ENCODE results near the gene RPH3AL.

RPH3AL gene

DNA sequence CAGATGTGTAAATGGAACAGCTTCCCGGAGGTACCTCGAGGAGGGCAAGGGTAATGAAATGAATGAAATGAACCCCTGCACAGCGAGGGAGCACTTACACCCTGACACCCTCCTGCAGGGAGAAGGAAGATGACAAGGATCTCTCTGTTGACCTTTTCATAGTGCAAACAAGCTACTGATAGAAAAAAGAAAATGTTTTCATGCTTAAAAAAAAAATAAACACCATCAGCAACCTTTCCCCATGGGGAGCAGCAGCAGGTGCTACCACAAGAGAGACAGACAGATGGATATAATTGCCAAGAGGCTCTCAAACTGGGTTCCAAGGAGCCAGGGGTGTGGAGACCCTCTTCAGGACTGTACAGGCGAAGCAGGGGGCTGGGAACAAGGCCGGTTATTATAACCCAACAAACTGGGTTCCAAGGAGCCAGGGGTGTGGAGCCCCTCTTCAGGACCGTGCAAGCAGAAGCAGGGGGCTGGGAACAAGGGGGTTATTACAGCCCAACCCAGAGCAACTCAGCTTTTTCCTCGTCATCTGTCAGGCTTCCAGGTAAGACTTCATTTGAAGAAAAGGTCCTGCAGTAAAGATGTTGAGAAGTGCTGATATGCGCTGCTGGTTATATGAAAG is 718 bp upstream of the RPH3AL start:
- DNase-seq: no peak

DNA sequence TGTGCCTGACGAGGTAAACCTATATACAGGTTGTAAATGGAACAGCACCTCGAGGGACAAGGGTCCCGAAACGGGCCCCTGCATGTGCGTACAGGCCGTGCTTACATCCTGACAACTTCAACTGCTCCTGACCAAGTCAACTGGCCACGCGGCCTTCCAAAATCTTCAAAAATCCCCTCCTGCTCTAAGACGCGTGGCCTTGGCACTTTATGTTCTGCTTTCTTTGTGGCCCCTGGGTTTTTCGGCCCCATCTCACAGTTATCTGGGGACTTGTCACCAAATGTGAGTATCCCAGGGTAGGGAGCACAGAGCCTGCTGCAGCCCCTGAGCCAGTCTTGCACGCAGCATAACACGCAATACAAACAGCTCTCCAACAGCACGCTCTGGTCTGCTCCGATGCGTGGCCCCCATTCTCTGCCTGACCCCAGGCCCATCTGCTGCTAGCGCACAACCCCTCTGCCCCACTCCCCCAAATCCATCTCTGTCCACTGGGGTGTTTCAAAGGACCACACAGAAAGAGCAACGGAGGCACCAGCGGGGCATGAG is 659 bp downstream of the RPH3AL start:
- no peak for DNase-seq

DNA sequence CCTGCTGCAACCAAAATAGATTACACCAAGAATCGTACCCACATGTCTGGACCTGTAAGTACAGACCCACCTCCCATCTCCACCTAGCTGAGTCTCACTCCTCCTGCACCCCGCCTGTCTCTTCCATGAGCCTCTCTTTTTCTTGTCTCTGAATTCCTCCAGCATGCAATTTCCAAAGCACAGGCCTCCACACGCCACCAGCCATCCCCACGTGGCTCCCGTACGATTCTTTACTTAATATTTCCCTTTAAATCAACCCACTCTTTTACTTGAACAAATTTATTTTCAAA is 1.2 kb downstream of the RPH3AL start:
- DNase-seq: no peak

DNA sequence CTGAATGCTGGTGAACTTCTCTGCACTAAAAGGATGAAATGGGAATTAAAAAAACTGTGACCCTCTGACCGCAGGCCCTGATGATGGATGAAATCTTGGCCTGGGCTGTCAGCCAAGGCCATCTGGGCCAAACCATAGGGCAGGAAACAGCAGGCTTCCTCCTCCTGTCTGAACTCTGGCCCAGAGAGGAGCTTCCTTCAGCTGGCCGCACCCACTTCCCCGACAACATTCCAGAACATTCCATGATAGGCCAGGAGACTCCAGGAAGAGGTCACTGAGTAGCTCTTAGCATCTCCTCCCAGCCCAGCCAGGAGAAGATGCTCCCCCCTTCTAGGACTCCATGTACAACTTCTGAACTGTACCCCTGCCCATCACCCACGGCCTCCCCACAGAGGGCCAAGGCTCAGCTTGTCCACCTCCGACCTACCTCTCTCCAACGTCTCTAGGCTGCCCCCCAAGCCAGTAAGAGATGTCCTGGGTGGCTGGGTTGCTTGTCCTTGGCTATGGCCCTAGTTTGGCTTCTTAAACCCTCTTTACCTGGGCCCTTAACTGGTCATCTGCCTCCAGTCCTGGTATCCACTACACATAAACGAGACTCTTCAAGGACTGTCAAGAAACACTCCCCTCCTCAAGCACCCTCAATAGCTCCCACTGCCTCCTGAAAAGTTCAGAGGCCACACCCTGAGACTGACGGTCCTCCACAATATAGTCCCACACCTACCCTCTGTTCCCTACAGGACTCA is 1.7 kb downstream of the RPH3AL start:
- DNase-seq: no peak

DNA sequence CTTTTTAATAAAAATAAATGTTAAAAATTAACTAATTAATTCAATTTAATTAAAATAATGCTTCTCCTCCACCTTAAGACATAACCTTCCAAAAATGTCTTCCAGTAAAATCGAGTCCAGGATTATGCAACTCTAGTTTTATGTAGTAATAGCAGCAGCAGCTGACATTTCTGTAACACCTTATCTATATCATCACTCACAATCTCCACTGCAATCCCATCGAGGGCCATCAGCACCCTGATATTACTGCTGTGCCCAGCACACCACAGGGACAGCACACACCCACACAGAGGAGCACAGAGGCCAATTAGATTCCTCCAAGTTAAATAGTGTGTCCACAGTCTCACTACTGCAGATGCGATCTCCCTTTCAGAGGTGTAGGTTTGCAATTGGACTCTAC is 2.9 kb downstream of the RPH3AL start:
- DNase-seq: no peak

DNA sequence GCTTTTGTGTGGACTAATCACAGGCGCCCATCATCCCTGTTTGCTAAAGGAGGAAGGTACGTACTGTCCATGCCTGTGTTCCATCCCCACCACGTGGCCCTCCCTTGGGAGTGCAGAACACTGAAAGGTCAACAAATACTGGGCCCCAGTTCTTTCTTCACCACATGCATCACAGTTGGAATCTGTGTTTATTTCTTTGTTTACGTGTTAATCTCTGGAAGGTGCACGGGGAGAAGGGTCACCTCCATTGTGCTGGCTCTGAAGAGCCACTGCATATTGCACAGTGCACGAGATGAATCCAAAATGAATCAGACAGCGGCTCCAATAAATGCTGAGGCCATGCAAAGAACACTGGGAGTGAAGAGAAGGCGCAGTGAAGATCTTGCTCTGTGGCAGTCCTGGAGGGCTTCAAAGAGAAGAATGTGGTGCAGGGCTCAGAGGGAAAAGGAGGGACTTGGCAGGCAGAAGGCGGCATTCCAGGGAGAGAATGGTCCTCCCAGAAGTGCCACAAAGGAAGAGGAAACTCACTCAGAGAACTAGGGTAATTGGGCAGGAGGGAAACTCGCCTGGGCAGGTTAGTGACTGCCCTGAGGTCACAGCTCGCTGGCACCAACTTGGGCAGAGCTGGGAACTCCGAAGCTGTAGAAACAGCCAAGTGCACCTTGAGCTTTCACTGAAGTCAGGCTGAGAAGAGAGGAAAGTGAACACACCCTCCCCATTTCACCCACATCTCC is 3.7 kb downstream of the RPH3AL start:
- DNase-seq: no peak

DNA sequence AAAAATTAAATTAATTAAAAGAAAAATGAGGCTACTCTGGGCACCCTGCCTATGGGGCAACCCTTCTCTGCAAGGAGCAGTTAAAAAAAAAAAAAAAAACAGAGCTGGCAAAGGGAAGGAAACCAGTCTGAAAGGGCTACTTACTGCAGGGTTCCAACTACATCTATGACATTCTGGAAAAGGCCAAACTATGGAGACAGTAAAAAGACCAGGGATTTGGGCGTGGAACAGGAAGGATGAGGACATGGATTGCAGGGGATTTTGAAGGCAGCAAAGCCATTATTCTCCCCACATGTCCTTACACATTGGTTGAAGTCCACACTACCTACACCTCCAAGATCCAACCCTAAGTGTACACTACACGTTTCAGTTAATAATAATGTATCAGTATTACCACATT is 4.6 kb downstream of the RPH3AL start:
- DNase-seq: no peak

DNA sequence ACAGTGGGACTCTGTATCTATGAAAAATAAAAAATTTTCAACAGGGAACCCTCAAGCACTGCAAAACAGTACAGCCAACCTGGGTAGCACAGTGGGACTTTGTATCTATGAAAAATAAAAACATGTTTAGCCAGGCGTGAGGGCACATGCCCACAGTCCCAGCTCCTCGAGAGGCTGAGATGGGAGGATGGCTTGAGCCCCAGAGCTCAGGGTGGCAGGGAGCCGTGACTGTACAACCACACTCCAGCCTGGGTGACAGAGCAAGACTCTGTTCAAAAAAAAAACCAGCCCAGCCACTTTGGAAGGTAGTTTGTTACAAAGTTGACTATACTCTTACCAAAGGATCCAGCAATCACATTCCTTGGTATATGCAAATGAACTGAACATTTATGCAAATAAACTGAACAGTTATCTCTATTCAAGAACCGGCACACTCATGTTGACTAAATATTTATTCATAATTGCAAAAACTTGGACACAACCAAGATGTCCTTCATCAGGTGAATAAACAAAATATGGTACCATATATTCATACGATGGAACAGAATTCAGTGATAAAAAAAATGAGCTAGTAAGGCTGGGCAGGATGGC is 5.2 kb downstream of the RPH3AL start:
- no peak for DNase-seq

DNA sequence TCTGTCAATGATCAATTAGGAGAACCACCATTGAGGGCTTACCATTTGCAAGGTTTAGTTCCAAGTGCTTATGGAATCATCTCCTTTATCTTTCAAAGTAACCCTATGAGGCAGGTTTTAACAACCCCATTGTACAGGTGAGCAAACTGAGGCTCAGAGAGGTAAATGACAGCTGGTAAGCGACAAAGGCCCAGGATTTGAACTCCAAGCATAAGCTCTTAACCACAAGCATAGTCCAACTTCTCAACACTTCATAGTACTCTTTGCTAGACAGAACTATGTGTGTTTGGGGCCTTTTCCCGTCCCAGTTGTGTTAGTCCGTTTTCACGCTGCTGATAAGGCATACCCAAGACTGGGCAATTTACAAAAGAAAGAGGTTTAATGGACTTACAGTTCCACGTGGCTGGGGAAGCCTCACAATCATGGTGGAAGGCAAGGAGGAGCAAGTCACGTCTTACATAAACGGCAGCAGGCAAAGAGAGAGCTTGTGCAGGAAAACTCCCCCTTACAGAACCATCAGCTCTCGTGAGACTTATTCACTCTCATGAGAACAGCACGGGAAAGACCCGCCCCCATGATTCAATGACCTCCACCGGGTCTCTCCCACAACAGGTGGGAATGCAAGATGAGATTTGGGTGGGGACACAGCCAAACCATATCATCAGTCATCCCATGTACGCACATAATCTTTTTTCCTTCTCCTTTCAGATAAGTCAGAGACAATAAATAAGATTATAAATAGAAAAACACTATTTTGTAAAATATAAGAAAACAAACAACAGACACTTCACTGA is 6.4 kb downstream of the RPH3AL start:
- no peak for DNase-seq

DNA sequence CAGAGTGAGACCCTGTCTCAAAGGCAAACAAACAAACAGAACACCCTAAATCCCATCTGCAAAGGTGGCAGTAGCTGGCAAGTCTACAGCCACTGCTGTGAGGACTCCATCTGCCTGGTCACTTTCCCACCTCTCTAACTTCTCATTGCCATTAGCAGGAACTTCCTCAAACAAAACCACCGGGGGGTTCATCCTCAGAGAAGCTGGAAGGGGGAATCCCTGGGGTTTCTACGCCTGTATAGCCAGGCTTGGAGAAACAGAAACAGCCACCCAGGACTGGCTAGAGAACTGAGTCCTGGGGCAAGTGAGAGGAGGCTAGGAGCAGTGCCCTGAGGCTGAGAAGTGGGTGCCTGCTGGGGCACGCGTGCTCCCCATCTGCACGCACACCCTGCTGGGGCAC is 7.3 kb downstream of the RPH3AL start:
- no peak for DNase-seq

DNA sequence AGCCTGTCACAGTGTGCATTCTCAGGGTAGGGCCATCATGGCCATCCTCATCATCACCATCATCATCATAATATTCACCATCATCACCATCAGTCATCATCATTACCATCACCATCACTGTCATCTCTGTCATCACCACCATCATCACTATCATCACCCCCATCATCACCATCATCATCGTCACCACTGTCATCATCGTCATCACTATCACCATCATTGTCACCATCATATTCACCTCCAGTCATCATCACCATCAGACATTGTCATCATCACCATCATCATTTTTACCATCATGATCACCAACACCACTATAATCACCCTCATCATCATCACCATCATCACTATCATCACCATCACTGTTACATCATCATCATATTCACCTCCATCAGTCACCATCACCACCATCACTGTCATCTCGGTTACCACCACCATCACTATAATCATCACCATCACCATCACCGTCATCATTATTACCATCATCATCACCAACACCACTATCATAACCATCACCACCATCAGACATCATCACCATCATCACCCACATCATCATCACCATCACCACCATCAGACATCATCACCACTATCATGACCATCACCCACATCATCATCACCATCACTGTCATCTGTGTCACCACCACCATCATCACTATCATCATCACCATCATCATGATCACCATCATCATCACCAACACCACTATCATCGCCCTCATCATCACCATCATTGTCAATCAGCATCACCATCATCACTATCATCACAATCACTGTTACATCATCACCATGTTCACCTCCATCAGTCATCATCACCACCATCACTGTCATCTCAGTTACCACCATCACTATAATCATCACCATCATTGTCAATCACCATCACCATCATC is 8.5 kb downstream of the RPH3AL start:
- DNase-seq: no peak

DNA sequence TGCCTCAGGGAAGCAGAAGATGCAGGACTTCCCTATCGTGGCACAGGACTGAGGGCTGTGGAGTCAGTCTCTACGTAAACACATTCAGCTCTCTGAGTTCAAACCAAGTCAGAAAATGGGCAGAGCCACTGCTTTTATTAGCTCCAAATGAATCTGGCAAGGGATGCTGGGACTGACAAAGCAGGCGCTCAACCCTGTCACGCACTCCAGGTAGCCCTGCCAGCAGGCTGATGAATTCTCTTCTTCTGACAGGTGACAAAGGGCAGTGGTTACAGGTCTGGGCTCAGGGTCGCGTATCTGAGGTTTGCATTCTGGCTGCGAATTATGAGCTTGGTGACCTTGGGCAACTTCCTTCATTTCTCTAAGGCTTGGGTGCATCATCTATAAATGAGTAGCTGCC is 9.4 kb downstream of the RPH3AL start:
- no peak for DNase-seq

DNA sequence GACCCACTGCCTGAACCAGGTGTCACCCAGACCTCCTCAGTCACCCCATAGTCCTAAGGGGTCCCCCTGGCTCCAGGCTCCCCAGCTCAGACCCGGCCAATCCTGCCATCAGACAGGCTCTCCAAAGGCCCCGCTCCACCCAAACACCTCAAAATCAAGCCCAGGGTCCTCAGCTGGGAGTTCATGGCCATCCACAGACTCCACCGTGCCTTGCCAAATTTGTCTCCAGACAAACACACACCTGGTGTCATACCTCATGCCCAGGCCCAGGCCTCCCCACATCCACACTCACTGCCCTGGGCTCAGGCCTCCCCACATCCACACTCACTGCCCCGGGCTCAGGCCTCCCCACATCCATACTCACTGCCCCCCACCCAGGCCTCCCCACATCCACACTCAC is 12.5 kb downstream of the RPH3AL start:
- no peak for DNase-seq

DNA sequence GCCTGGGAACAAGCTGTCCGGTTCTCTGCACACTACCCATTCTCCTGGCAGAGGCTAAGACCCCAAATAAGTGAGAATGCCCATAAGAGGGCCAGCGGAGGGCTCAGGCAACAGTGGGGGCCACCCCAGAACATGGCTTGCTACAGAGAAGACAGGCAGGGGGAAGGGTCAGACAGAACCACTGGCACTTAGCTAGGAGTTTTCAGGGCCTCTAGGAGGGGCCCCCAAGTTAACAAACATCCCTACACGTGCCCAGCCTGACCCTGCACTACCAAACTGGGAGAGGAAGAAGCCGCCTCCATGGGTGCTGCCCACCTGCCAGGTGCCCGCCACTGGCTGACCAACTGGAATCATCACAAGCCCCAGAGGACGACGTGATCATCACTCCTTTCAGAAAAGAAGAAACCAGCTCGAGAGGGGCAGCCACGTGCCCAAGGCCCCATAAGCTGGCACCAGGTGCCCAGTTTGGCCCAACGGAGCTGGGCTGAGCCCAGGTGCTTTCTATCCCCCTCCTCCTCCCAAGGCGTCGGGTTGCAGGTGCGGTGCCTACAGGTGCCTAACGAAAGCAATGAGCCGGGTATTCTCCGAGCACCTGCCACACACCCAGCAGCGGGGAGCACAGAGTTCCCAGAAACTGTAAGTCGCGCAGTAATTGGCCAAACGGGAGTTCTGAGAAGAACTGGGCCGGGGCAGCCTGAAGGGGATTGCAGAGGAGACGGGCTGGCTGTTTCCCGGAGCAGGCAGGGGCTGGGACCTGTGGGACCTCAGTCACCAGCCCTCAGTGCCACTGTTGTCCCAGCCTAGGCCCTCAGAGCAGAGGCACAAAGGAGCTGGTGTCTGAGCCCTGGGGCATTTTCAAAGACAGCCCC is 13.2 kb downstream of the RPH3AL start:
- no peak for DNase-seq

DNA sequence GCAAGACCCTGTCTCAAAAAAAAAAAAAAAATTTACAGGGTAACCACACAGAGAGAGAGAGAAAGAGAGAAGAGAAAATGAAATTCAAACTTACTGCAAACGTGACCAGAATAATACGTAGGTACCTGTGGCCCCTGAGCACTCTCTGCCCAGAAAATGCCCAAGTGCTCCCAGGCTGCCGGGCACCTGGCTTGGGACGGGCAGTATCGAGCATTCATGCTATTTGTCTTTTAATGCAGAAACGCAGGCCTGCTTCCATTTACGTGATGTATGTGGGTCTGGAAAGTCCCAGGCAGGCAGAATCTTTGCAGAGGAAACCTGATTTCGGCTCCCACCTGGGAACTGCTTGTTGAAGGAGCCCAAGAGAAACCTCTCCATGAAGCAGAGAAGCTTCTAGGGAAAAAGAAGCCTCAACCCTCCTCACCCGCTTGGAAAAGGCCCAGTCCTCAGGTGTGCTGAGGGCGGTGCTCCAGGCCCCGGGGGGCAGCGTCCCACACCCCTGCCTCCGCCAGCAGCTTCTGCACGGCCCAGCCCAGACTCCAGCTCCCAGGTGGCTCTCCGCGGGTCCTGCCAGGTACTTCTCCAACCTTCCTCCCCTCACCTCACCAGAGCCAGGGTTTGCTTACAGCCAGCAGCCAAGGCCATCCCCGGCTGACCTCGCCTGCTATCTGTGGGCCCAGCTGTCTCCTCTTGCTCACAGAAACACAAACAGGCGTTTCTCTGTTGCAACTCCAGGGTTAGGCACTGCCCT is 14.0 kb downstream of the RPH3AL start:
- DNase-seq: no peak

DNA sequence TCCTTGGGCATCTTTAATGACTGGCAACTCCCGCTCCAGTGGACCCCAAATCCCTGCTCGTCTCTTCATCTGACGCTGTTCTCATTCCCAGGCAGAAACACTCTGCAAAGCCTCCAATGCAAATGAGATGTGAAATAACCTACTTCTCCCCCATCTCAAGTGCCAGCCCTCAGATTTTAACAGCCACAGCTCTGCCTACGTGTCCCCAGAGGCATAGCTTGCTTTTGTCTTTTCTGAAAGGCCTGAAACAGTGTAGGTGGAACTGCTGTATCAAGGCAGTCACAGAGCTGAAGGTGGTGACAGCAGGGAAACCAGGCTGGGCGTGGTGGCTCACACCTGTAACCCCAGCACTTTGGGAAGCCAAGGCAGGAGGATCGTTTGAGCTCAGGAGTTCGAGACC is 14.7 kb downstream of the RPH3AL start:
- no peak for DNase-seq

DNA sequence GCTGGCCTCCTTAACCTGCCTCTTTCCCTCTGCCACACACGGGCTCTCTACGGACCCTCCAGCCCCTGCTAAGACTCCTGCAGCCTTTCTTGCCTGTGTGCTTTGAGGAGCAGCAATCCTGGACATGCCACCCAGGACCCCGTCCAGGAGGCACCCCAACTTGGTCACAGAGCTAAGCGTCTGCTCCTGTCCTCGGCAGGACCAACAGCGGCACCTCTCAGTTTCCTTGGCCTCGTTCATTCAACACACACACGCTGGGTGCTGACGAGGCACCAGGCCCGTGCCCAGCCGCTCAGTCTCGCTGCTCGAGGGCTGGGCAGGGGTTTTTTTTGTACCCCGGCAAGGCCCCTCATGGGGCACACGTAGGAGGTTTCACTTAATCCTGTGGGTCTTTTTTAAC is 15.2 kb downstream of the RPH3AL start:
- DNase-seq: no peak

DNA sequence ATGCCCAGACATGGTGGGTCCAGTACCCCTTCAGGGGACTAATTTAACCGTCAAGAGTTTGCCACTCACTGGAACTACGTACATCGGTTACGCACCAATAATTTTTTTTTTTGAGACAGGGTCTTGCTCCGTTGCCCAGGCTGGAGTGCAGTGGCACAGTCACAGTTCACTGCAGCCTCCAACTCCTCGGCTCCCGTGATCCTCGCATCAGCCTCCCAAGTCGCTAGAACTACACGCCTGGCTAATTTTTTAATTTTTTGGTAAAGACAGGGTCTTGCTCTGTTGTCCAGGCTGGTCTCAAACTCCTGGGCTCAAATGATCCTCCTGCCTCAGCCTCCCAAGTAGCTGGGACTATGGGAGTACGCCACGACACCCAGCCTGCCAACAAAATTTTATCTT is 15.6 kb downstream of the RPH3AL start:
- no peak for DNase-seq

DNA sequence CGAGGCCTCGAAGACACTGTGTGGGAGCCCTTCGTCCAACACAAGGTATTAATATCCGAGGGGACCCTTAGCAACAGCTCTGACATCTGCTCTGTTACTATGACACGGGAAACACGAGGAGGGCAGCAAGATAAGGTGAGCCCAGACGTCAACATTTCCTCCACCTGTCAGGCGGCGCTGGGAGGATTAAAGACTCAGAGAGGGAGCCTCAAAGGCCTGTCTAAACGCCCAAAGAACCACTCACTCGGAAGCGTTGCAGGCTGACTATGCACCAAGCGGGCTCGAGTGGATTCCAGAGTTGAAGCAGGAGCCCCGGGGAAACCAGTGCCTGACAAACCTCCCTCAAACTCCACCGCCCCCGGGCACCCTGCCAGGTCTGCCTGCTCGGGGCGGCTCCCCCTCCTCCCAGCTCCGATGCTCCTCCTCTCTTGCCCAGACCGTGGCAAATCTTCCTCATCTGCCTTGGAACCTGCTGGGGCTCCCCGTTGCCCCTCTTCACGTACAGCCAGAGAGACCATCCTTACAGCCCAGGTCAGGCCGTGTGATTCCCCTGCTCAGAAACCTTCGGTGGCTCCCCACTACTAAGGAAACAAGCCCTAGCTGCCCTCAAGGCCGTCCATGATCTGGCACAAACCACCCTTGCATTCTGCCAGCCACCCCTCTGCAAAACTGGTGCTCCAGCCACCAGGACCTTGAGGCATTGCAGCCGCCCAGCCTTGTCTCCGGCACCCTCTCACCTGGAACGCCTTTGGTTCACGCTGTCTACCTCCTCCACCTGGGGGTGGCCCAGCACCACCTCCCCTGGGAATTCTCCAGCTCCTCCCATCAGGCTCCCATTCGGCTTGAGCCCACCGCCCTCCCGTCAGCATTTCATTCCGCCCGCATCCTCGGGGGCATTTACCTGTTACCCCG is 16.2 kb downstream of the RPH3AL start:
- peak; percentile 46 for DNase-seq
